ENCODE results near the gene GPNMB. TPM values are rescaled to one million over a fixed set of nuclear protein-coding genes. Genes with fewer than 3 reads are reported as not detected.
"Not testable (repeated sequence)": the region's sequence is repeated elsewhere in the genome, so short reads cannot be mapped to it uniquely, and the experiment has no call there.

Gene GPNMB
- total RNA-seq, 4 donors from 2014 or later: 91.3 to 294 (median 143) TPM

DNA sequence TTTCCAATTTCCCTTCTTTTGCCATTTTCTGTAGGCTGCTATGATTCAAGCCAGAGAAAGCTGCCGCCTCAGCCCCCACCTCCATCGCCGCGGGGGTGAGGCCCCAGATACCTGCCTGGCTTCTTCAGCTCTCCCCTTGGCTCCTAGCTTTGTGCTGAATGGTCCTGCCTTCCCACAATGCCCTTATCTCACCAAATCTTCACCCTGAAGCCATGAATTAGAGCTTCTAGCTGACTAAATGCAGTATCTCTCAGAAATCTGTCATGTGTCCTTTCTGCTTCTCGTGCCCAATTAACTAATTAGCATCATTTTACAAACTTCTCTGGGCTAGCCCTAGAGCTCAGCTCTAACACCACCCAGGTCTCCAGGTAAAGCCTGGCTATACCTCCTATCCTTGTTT lies 32.2 kb upstream of the GPNMB start:
- DNase-seq (ENCODE audit: low spot score) (no peak), ATAC-seq (ENCODE audit: low FRiP score) (no peak)
- TF ChIP-seq, protein P1, sequence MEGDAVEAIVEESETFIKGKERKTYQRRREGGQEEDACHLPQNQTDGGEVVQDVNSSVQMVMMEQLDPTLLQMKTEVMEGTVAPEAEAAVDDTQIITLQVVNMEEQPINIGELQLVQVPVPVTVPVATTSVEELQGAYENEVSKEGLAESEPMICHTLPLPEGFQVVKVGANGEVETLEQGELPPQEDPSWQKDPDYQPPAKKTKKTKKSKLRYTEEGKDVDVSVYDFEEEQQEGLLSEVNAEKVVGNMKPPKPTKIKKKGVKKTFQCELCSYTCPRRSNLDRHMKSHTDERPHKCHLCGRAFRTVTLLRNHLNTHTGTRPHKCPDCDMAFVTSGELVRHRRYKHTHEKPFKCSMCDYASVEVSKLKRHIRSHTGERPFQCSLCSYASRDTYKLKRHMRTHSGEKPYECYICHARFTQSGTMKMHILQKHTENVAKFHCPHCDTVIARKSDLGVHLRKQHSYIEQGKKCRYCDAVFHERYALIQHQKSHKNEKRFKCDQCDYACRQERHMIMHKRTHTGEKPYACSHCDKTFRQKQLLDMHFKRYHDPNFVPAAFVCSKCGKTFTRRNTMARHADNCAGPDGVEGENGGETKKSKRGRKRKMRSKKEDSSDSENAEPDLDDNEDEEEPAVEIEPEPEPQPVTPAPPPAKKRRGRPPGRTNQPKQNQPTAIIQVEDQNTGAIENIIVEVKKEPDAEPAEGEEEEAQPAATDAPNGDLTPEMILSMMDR (IDR thresholded peaks at IDR 0.05): no peak

DNA sequence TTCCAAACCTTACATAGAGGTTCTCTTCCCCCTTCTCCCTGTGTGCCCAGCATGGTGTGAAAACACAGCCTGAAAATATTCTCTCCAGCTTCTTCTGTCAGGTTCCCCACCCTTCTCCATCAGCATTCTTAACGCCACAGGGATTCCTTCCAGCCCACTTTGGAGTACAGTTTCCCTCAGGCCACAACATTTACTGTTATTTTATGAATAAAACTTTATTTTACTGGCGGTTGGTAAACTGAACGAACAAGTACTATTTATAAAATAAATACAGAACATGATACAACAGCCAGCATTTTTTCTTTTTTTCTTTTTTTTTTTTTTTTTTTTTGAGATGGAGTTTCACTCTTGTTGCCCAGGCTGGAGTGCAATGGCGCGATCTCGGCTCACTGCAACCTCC lies 31.6 kb upstream of the GPNMB start:
- TF ChIP-seq, protein P1 (IDR thresholded peaks at IDR 0.05): no peak
- no peak for DNase-seq (ENCODE audit: low spot score)

DNA sequence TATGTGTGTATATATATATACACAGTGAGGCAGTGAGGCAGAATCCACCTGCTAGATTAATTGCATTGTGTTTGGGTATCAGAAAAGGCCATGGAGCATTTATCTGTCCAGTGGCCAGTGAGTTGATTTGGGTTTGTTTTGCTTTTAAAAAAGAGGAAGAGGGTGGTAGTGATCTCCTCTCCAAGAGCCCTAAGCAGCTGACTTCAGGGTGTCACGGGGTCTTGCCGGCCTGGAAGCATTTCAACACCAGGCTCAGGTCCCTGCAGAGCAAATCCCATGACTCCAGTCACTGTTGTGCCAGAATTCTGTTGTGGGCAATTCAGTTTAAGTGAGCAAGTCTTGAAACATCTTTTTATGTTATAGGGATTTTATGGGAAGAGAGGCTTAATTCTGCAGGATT lies 30.6 kb upstream of the GPNMB start:
- ATAC-seq (ENCODE audit: low FRiP score): no peak
- TF ChIP-seq, protein P1 (IDR thresholded peaks at IDR 0.05): no peak
- no peak for DNase-seq (ENCODE audit: low spot score)

More for the DNA sequence above, 31.6 kb upstream of the GPNMB start:
- no peak for ATAC-seq (ENCODE audit: low FRiP score)

DNA sequence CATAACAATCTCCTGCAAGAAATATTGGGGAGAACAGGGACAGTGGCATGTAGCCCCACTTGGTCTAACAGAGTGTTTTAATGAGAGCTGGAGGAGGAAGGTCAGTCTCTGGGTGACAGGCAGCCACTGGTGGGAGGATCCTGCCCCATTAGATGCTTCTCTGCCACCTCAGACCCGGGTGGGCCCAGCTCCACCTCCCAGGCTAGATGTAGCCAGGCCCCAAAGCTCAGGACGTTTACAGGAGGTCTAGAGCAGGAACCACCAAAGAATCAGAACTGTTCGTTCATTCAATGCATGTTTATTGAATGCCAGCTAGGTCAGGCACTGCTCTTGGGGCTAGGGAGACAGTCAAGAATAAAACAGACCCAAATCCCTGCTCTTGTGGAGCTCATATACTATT lies 28.4 kb upstream of the GPNMB start:
- DNase-seq (ENCODE audit: low spot score) (no peak), ATAC-seq (ENCODE audit: low FRiP score) (no peak)
- TF ChIP-seq, protein P1 (IDR thresholded peaks at IDR 0.05): no peak

DNA sequence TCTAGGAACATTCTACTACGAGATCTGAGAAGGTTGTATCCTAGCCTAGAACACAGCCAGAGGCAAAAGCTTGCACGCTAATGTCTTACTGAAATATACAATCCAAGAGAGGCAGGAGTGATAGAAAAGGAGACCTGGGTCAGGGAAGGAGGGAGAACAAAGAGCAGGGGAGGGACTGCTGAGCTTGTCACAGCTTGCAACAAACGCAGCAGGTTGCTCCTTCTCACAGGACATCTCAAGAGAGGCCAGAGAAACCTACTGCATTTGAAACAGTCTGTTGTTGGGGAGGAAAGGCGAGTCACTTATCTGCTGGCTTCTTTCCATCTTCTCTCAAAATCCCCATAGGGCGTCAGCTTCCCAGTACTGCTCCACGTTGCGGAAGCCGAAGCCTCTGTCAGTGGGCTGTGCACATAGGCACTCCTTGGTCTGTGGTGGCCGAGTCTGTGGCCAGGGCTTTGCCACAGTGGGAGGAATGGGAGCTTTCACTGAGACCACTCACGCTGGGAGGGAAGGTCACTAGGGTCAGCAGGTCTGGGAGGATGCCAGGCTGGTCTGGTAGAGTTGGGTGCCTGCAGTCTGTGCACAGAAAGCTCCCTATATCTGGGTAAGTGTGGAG lies 25.8 kb upstream of the GPNMB start:
- TF ChIP-seq, protein P1 (IDR thresholded peaks at IDR 0.05): no peak
- ATAC-seq (ENCODE audit: low FRiP score) (no peak), DNase-seq (ENCODE audit: low spot score) (no peak)

DNA sequence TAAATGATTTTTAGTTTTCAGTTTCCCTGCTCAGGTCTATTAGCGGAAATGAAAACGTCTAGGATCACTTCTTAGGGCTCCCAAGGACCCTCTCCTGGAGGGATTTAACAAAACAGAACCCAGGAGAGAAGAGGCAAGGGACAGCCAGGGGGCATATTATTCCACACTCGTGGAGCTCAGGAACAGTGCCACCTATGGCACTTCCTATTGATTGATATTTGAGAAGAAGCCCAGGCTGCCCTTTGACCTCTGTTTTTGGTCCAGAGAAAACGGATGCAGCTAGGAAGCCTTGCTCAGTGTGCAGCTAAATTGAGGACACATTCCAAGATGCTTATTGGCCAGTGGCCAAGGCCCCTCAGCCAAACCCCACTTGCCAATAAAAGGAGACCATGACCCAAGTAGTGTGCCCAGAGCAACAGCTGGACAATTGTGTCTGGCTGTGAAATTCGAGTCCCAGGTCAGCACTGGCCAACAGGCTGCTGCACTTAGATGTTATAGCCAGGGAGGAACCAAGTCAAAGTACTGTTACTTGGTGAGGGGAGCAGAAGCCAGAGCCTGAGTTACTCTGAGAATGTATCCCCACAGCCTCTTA lies 24.0 kb upstream of the GPNMB start:
- TF ChIP-seq, protein P1 (IDR thresholded peaks at IDR 0.05): no peak
- no peak for ATAC-seq (ENCODE audit: low FRiP score)
- no peak for DNase-seq (ENCODE audit: low spot score)

DNA sequence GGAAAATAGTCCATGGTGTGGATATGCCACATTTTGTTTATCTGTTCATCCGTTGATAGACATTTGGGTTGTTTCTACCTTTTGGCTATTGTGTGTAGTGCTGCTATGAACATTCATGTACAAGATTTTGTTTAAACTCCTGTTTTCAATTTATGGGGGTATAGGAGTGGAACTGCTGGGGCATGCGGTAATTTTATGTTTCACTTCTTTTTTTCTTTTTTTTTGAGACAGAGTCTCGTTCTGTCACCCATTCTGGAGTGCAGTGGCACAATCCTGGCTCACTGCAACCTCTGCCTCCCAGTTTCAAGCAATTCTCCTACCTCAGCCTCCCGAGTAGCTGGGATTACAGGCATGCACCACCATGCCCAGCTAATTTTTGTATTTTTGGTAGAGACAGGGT lies 22.2 kb upstream of the GPNMB start:
- not testable (repeated sequence) for ATAC-seq (ENCODE audit: low FRiP score); DNase-seq (ENCODE audit: low spot score)

All from omental fat pad (tissue), 4 donors.